Islet precursor cell (in vitro differentiated cells): ENCODE measurements around the gene UBR4.
A peak's percentile ranks its signal among the peaks of the same experiment; 100 is the strongest.

ENCODE experiments used
- DNase-seq: peaks from one replicate; pipeline ENCODE4 v3.0.0-alpha.2; 2018

UBR4 gene

DNA sequence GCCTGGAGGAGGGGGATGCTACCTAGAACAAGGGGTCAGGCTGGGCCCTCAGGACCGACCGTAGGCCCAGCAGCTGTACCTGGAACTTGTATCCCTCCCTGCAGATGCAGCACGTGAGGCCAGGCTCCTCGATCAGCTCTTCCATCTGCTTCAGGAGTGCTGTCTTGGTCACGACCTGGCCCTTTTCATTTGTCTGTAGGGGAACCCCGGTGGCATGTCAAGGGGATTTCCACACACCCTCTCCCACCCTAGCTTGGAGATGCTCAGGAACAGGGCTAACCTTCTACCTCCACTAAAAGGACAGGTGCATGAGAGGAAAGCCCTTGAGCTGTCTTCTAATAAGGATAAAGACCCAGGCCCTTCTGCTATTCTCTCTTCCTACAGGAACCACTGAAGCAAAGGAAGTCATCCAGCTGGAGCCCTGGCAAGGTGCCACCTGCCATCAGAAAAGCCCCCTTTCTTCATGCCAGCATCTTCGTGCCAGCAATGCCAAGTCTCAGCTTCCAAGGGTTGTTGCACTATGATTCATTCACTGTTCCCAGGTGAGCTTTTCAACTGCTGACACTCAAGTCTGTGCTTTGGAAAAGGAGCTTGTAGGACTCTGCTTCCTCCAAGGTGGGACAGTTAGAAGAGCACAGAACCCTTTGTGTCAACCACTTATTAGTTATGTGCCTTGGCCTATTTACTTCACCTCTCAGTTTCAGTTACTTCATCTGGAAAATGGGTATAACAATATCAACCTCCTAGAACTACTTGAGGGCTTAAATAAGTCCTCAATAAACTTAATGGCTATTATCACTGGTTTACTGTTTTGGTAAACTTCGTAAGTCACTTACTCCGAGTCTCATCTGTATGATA lies 122.1 kb downstream of the UBR4 start:
- no peak for DNase-seq

DNA sequence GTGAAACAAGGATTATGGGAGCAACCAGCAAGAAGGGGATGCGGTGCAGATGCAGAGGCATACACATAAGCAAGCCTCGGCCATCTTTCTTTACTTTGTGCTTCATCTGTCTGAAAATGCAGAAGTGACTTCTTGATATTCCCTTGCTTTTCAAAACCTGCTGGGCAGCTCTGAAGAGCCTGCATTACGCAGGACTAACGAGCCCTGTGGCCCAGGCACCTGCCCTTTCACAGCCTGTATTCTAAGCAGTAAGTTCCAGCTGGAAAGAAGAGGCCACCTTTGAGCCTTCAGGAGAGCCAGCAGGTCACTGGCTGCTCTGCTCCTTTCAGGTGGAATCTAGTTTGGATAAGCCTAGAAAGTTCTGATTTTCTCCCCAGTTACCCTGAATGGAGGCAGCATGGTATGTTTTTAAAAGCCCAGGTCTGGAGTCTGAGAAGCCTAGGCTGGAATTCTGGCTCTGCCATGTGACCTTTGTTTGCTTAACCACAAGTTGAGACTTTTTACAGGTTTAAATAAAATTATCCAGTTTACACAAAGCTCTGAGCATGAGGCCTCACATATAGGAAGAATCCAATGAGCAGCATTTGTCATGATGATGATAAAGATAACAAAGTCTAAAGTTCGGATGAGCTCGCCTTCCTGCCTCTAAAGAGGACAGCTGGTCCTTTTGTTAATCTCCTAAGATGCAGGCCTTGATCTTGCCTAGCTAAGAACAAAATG lies 122.9 kb downstream of the UBR4 start:
- DNase-seq: no peak

GRCh38 chr1:19086176-19086875 lies 123.7 kb downstream of the UBR4 start:
- DNase-seq: no peak

DNA sequence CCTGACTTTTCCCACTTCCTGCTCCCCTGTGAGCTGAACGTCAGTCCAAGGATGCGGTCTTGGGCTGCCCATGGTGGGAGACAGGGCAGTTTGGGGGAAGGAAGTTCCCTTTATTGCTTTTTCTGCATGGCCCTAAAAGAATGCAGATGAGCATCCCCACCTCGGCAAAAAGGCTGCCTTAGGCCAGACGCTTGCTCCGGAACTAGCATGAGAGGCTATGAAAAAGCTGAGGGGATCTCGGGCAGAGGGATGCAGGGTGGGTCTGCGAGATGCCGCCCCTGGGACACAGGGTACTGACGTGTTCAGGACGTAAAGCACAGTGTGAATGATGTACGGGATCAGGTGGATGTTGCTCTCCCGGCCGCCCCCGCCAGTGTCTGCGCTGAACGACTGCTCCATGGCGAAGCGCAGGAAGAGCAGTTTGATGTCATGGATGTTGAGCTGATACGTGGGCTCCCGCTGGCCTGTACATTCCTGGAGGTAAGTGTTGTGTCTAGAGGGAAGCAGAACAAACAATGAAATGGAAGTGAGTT lies 125.8 kb downstream of the UBR4 start:
- DNase-seq: no peak

DNA sequence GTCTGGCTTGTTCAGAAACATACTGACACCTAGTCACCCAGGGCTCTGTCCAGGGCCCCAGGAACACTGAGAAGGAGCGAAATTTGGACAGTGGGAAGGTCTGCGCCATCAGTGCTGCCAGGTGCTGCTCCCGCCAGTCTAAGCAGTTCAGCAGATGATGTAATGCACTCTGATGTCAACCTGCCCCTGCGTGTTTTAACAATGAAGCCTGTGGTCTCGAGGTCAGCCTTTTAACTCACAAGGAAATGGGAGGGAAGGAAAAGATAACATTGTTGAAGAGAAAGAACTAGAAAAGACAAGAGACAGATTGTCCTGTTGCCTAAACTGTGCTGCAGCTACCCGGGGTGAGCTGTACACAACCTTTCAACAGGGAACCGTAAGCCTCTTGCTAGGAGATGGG lies 127.0 kb downstream of the UBR4 start:
- no peak for DNase-seq

- DNase-seq: no peak
Measured at GRCh38 chr1:19081218-19081893, 128.7 kb downstream of the UBR4 start.

DNA sequence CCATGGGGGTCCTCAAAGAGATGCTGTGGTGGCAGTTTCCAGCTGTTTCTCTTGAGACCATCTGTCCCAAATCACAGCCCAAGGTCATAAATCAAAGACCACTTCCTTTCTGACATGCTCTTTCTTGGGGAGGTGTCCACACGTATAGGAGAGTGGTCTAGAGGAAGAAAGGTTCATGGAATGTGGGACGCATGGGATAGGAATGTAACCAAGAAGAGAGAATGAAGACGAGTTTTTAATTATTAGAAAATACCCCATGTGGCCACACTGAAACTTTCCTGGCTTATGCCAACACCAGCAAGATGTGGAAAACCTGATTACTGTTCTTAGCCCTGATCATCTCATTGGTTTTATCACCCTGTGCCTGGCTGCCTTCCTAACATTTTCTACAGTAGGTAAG lies 129.3 kb downstream of the UBR4 start:
- DNase-seq: no peak

GRCh38 chr1:19079541-19080472 lies 130.3 kb downstream of the UBR4 start:
- peak; percentile 51 for DNase-seq

GRCh38 chr1:19078536-19078935 lies 131.5 kb downstream of the UBR4 start:
- no peak for DNase-seq

DNA sequence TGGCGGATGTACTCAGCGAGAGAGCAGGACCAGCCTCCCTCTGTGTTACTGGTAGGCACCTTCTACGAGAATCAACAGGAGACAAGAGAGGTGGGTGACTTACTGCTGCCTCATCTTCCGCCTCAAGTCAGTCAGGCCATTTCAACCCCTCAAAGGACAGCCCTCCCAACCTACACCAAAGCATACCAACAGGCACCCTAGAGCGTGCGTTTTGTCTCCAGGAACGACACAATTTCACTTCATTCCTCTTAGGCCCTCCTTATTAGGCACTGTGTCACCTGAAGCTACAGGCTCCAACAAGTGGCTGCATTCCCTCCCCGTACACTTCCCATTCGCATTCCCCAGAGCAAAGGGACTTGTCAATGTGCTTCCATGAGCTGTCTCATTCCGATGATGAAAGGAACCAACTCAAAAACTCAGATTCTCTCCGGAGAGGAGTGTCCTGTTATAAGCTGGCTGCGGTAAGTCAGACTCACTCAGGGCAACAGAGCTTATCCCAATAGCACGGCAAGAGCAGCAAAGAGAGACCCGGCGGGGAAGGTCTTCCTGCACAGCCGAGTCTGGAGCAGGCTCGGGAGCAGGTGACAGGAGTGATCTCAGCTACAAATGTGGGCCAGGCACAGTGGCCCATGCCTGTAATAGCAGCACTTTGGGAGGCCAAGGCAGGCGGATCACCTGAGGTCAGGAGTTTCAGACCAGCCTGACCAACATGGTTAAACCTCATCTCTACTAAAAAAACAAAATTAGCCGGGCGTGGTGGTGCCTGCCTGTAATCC lies 133.0 kb downstream of the UBR4 start:
- no peak for DNase-seq

GRCh38 chr1:19074902-19075721 lies 135.0 kb downstream of the UBR4 start:
- no peak for DNase-seq

- DNase-seq: no peak
Measured at GRCh38 chr1:19074361-19074901, 135.6 kb downstream of the UBR4 start.

GRCh38 chr1:19073311-19074186 lies 136.5 kb downstream of the UBR4 start:
- DNase-seq: no peak

GRCh38 chr1:19072285-19072981 lies 137.6 kb downstream of the UBR4 start:
- no peak for DNase-seq

- DNase-seq: no peak
Measured at GRCh38 chr1:19071674-19072281, 138.3 kb downstream of the UBR4 start.

GRCh38 chr1:19070891-19071621 lies 139.0 kb downstream of the UBR4 start:
- no peak for DNase-seq

DNA sequence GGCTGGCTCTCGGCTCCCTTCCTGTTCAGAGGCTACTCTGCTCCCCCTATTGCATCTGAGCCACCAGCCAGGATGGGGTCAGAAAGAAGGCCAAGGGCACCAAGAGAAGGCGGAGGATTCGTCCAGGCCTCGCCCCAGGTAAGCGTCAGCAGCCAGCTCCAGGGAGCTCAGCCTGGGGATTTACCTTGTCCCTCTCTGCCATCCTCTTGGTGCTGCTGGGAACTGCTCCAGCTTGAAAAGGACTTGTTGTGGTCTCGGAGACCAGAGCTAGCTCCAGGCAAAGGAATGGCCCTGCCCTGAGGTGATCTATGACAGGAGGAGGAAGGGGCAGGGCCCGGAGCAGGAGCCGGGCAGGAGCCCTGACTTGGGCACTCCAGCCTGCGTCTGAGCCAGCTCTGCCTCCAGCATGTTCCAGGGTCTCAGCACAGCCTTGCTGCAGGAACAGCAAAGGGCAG lies 139.8 kb downstream of the UBR4 start:
- DNase-seq: no peak
